Measurements from ENCODE around the gene CCDC40. TPM values are rescaled to one million over a fixed set of nuclear protein-coding genes. Genes with fewer than 3 reads are reported as not detected.

The CCDC40 gene
- total and polyA plus RNA-seq, 9 of the 15 experiments (the other 6 are each of a cell fraction or from before 2014, with no cell fraction given), result 0.07 to 0.33 TPM; not detected in 7

- TF ChIP-seq TEAD1 (CRISPR knock-in tag; IDR thresholded peaks at IDR 0.05), result no peak
- TF ChIP-seq JUND (IDR thresholded peaks at IDR 0.05; ENCODE audit: borderline replicate concordance, low read depth, low read length), result peak; percentile 34
- no peak; the same call in 2 of the 3 replicates for TF ChIP-seq JUND (tag; IDR thresholded peaks at IDR 0.05; ENCODE audit: borderline replicate concordance, low read depth, low read length)
- TF ChIP-seq ZBTB17 (CRISPR knock-in tag; IDR thresholded peaks at IDR 0.05), result 0 out of 2 replicates have a peak, but pooled peaks have one; percentile 35
- no peak for TF ChIP-seq GTF3C2 (IDR thresholded peaks at IDR 0.05; ENCODE audit: borderline replicate concordance, extremely low read depth, insufficient read length)
- no peak for TF ChIP-seq ETV1 (tag; conservative IDR thresholded peaks at IDR 0.05; ENCODE audit: low read depth)
- TF ChIP-seq TCF3 (CRISPR knock-in tag; IDR thresholded peaks at IDR 0.05), result 0 out of 2 replicates have a peak, but pooled peaks have one; percentile 17
- TF ChIP-seq IRF9 (tag; IDR thresholded peaks at IDR 0.05), result no peak
- TF ChIP-seq FOXP4 (CRISPR knock-in tag; IDR thresholded peaks at IDR 0.05; ENCODE audit: borderline replicate concordance), result peak; percentile 50; the same call in 1 of the 2 replicates
- TF ChIP-seq PREB (CRISPR knock-in tag; IDR thresholded peaks at IDR 0.05), result no peak
- TF ChIP-seq EP400 (IDR thresholded peaks at IDR 0.05), result no peak
- no peak for TF ChIP-seq ELK3 (CRISPR knock-in tag; IDR thresholded peaks at IDR 0.05)
- no peak for TF ChIP-seq ZNF778 (CRISPR knock-in tag; IDR thresholded peaks at IDR 0.05)
- TF ChIP-seq RFX1 (IDR thresholded peaks at IDR 0.05), result no peak
- no peak for TF ChIP-seq ZNF586 (CRISPR knock-in tag; conservative IDR thresholded peaks at IDR 0.05)
- TF ChIP-seq MEF2A (IDR thresholded peaks at IDR 0.05; ENCODE audit: control insufficient read depth, low read depth, low read length), result no peak
- no peak for TF ChIP-seq HES1 (IDR thresholded peaks at IDR 0.05; ENCODE audit: low read depth)
Measured at GRCh38 chr17:80101011-80101945, 64.8 kb downstream of the CCDC40 start, which contains the start of gene GAA (continued).

Measured in K562 (cell line).